Loucy (cell line): Measurements from ENCODE around the gene GRHL1.

Experiments used
- CTCF ChIP-seq: fragments of 200-600 bp; sonication (generic); conservative IDR thresholded peaks from 2 replicates; pipeline ENCODE4 v1.5.1; 2014; ENCODE audit warnings: mild to moderate bottlenecking, antibody characterized with exemption, low read length
- EZH2phosphoT487 ChIP-seq: fragments of 200-600 bp; IDR thresholded peaks from 2 replicates; pipeline ENCODE4 v1.6.1; 2018; ENCODE audit warnings: antibody characterized with exemption, mild to moderate bottlenecking, moderate library complexity, borderline replicate concordance

GRCh38 chr2:9954136-9954535 is 2.6 kb downstream of the GRHL1 start:
- no peak for TF ChIP-seq CTCF
- TF ChIP-seq EZH2phosphoT487: no peak
